Activated CD4-positive, alpha-beta T cell treated with anti-CD3 and anti-CD28 coated beads, Interleukin-2, amount 10 ng/mL, durations not matched to agents 7 days and 5 days (primary cell): ENCODE measurements around the gene SNX9. TPM values are rescaled to one million over a fixed set of nuclear protein-coding genes. Genes with fewer than 3 reads are reported as not detected.
A peak's percentile ranks its signal among the peaks of the same experiment; 100 is the strongest.
"Not testable (repeated sequence)": the region's sequence is repeated elsewhere in the genome, so short reads cannot be mapped to it uniquely, and the experiment has no call there.

ENCODE experiments used
- CTCF ChIA-PET: fragments of 350-600 bp; sonication (Branson Sonifier 250); formaldehyde crosslinking; loops from one replicate; lab custom pipeline; 2021; ENCODE audit warnings: antibody characterized with exemption; lab: Charles Lee
- POLR2A ChIA-PET: fragments of 350-600 bp; sonication (Branson Sonifier 250); formaldehyde crosslinking; loops from one replicate; lab custom pipeline; 2021; ENCODE audit warnings: antibody characterized with exemption; lab: Charles Lee
- DNase-seq: peaks from one replicate; pipeline ENCODE4 v3.0.0-alpha.2; 2020
- H3K27ac Mint-ChIP-seq: one replicate; pipeline ENCODE4 v1.8.0; 2021; ENCODE audit warnings: mild to moderate bottlenecking, moderate library complexity, mixed read lengths
- H3K27me3 Mint-ChIP-seq: one replicate; pipeline ENCODE4 v1.8.0; 2021; ENCODE audit warnings: mixed read lengths
- H3K36me3 Mint-ChIP-seq: one replicate; pipeline ENCODE4 v1.8.0; 2021; ENCODE audit warnings: low read depth, mixed read lengths
- H3K4me1 Mint-ChIP-seq: one replicate; pipeline ENCODE4 v1.8.0; 2021; ENCODE audit warnings: mixed read lengths
- H3K4me3 Mint-ChIP-seq: one replicate; pipeline ENCODE4 v1.8.0; 2021; ENCODE audit warnings: mild to moderate bottlenecking, moderate library complexity, mixed read lengths
- H3K9me3 Mint-ChIP-seq: one replicate; pipeline ENCODE4 v1.8.0; 2021; ENCODE audit warnings: mixed read lengths
- total RNA-seq, 2 experiments: library from RNA; stranded (reverse); gene quantifications; one replicate each; pipeline ENCODE4 v1.2.3, GENCODE V29; 2021

Gene SNX9
- total RNA-seq, 2 experiments from 2014 or later: 9.4 to 10.7 TPM

GRCh38 chr6:157961832-157962575 is 139.0 kb downstream of the SNX9 start:
- Mint-ChIP-seq H3K9me3 (peaks cover 25% of the 10 kb centered on the region), H3K4me1 (peaks cover 29% of the 10 kb centered on the region), H3K27ac (peak overlapping the region; percentile 91), H3K36me3 (peaks cover 19% of the 10 kb centered on the region), H3K27me3 (no peaks in the 10 kb centered on the region), H3K4me3 (peak overlapping the region; percentile 50)
- CTCF ChIA-PET: interaction anchor here (0.6 to 1.6 kb wide), 4 partner anchors 10 to 250 kb away, joined by 3 to 5 read pairs (median 4); no protein-coding TSS in a partner anchor
- no peak for DNase-seq
- POLR2A ChIA-PET: no interaction called here

GRCh38 chr6:157962601-157963302 is 139.7 kb downstream of the SNX9 start:
- POLR2A ChIA-PET: interaction anchor here (0.5 kb wide), 1 partner anchor 110 kb away, joined by 3 read pairs; no protein-coding TSS in a partner anchor
- Mint-ChIP-seq H3K27me3 (no peaks in the 10 kb centered on the region), H3K36me3 (peaks cover 19% of the 10 kb centered on the region), H3K9me3 (peaks cover 24% of the 10 kb centered on the region), H3K4me3 (peak overlapping the region; percentile 50), H3K27ac (peak overlapping the region; percentile 91), H3K4me1 (peaks cover 29% of the 10 kb centered on the region)
- CTCF ChIA-PET: interaction anchor here (0.6 to 2.1 kb wide), 7 partner anchors 9 to 249 kb away, joined by 3 to 6 read pairs (median 4); no protein-coding TSS in a partner anchor
- peak; percentile 24 for DNase-seq

GRCh38 chr6:157964100-157964499 is 141.1 kb downstream of the SNX9 start:
- peaks cover 31% of the 10 kb centered on the region for H3K4me1 Mint-ChIP-seq
- H3K27me3 Mint-ChIP-seq: no peaks in the 10 kb centered on the region
- no peak for DNase-seq
- peak overlapping the region; percentile 5 for H3K4me3 Mint-ChIP-seq
- H3K27ac Mint-ChIP-seq: peak overlapping the region; percentile 91
- ChIA-PET POLR2A (no interaction called here), CTCF (interaction anchor here (0.5 to 2.1 kb wide), 3 partner anchors 12 to 16 kb away, joined by 3 to 6 read pairs (median 3); no protein-coding TSS in a partner anchor)
- H3K9me3 Mint-ChIP-seq: peaks cover 16% of the 10 kb centered on the region
- peaks cover 12% of the 10 kb centered on the region for H3K36me3 Mint-ChIP-seq

GRCh38 chr6:157965387-157965786 is 142.3 kb downstream of the SNX9 start:
- no peak overlapping the region for H3K27ac Mint-ChIP-seq
- H3K27me3 Mint-ChIP-seq: peaks cover under 1% of the 10 kb centered on the region
- no peak for DNase-seq
- ChIA-PET CTCF (interaction anchor here (0.7 kb wide), 1 partner anchor 643 kb away, joined by 3 read pairs; no protein-coding TSS in a partner anchor), POLR2A (no interaction called here)
- peaks cover 4% of the 10 kb centered on the region for H3K36me3 Mint-ChIP-seq
- H3K9me3 Mint-ChIP-seq: peaks cover 6% of the 10 kb centered on the region
- H3K4me3 Mint-ChIP-seq: no peak overlapping the region
- peaks cover 34% of the 10 kb centered on the region for H3K4me1 Mint-ChIP-seq

- ChIA-PET POLR2A (no interaction called here), CTCF (interaction anchor here (0.7 to 2.3 kb wide), 4 partner anchors 13 to 750 kb away, joined by 3 to 7 read pairs (median 4); partner anchors contain the start of gene SYNJ2)
- H3K36me3 Mint-ChIP-seq: peaks cover 4% of the 10 kb centered on the region
- peaks cover 12% of the 10 kb centered on the region for H3K27me3 Mint-ChIP-seq
- H3K4me3 Mint-ChIP-seq: no peak overlapping the region
- H3K4me1 Mint-ChIP-seq: peaks cover 33% of the 10 kb centered on the region
- H3K27ac Mint-ChIP-seq: no peak overlapping the region
- no peak for DNase-seq
- H3K9me3 Mint-ChIP-seq: peaks cover 3% of the 10 kb centered on the region
These were observed 143.5 kb downstream of the SNX9 start for GRCh38 chr6:157966589-157966977.

GRCh38 chr6:157967020-157967419 is 144.0 kb downstream of the SNX9 start:
- H3K27ac Mint-ChIP-seq: no peak overlapping the region
- ChIA-PET POLR2A (no interaction called here), CTCF (interaction anchor here (0.7 to 2.3 kb wide), 4 partner anchors 13 to 749 kb away, joined by 3 to 7 read pairs (median 4); partner anchors contain the start of gene SYNJ2)
- peaks cover 14% of the 10 kb centered on the region for H3K27me3 Mint-ChIP-seq
- H3K4me1 Mint-ChIP-seq: peaks cover 28% of the 10 kb centered on the region
- H3K9me3 Mint-ChIP-seq: peaks cover 3% of the 10 kb centered on the region
- H3K4me3 Mint-ChIP-seq: no peak overlapping the region
- DNase-seq: no peak
- peaks cover 4% of the 10 kb centered on the region for H3K36me3 Mint-ChIP-seq

- no peak for DNase-seq
- no peak overlapping the region for H3K27ac Mint-ChIP-seq
- H3K4me3 Mint-ChIP-seq: no peak overlapping the region
- peaks cover 3% of the 10 kb centered on the region for H3K9me3 Mint-ChIP-seq
- peaks cover 16% of the 10 kb centered on the region for H3K27me3 Mint-ChIP-seq
- ChIA-PET POLR2A (no interaction called here), CTCF (interaction anchor here (0.5 to 2.3 kb wide), 5 partner anchors 12 to 749 kb away, joined by 3 to 7 read pairs (median 4); no protein-coding TSS in a partner anchor)
- peaks cover 4% of the 10 kb centered on the region for H3K36me3 Mint-ChIP-seq
- peaks cover 25% of the 10 kb centered on the region for H3K4me1 Mint-ChIP-seq
These were observed 144.4 kb downstream of the SNX9 start for GRCh38 chr6:157967486-157967885.

GRCh38 chr6:157972177-157972576 is 149.1 kb downstream of the SNX9 start:
- H3K36me3 Mint-ChIP-seq, H3K27ac Mint-ChIP-seq, H3K4me3 Mint-ChIP-seq, H3K4me1 Mint-ChIP-seq, DNase-seq, POLR2A ChIA-PET, H3K9me3 Mint-ChIP-seq: not testable (repeated sequence)
- peaks cover 17% of the 10 kb centered on the region for H3K27me3 Mint-ChIP-seq
- CTCF ChIA-PET: interaction anchor here (1.0 kb wide), 1 partner anchor 9 kb away, joined by 3 read pairs; no protein-coding TSS in a partner anchor

GRCh38 chr6:157974341-157974894 is 151.4 kb downstream of the SNX9 start:
- H3K4me1 Mint-ChIP-seq: peaks cover 9% of the 10 kb centered on the region
- CTCF ChIA-PET: no interaction called here
- POLR2A ChIA-PET: no interaction called here
- H3K27me3 Mint-ChIP-seq: peaks cover 23% of the 10 kb centered on the region
- no peak overlapping the region for H3K4me3 Mint-ChIP-seq
- H3K9me3 Mint-ChIP-seq: no peaks in the 10 kb centered on the region
- H3K36me3 Mint-ChIP-seq: no peaks in the 10 kb centered on the region
- H3K27ac Mint-ChIP-seq: no peak overlapping the region
- DNase-seq: no peak

GRCh38 chr6:157974967-157975366 is 151.9 kb downstream of the SNX9 start:
- no peak overlapping the region for H3K27ac Mint-ChIP-seq
- H3K4me1 Mint-ChIP-seq: peaks cover 14% of the 10 kb centered on the region
- H3K36me3 Mint-ChIP-seq: no peaks in the 10 kb centered on the region
- ChIA-PET POLR2A (no interaction called here), CTCF (no interaction called here)
- no peaks in the 10 kb centered on the region for H3K9me3 Mint-ChIP-seq
- no peak for DNase-seq
- peaks cover 24% of the 10 kb centered on the region for H3K27me3 Mint-ChIP-seq
- no peak overlapping the region for H3K4me3 Mint-ChIP-seq

- Mint-ChIP-seq H3K4me3 (no peak overlapping the region), H3K36me3 (no peaks in the 10 kb centered on the region), H3K9me3 (no peaks in the 10 kb centered on the region), H3K27me3 (peaks cover 24% of the 10 kb centered on the region), H3K27ac (no peak overlapping the region), H3K4me1 (peaks cover 19% of the 10 kb centered on the region)
- ChIA-PET CTCF (interaction anchor here (1.2 kb wide), 1 partner anchor 51 kb away, joined by 3 read pairs; no protein-coding TSS in a partner anchor), POLR2A (no interaction called here)
- no peak for DNase-seq
These were observed 152.4 kb downstream of the SNX9 start for GRCh38 chr6:157975456-157975855.

GRCh38 chr6:157976345-157977175 is 153.5 kb downstream of the SNX9 start:
- Mint-ChIP-seq H3K4me3 (no peak overlapping the region), H3K36me3 (no peaks in the 10 kb centered on the region), H3K9me3 (no peaks in the 10 kb centered on the region), H3K4me1 (peaks cover 23% of the 10 kb centered on the region), H3K27ac (no peak overlapping the region), H3K27me3 (peaks cover 16% of the 10 kb centered on the region)
- CTCF ChIA-PET: interaction anchor here (0.6 to 1.6 kb wide), 3 partner anchors 13 to 50 kb away, joined by 3 to 6 read pairs (median 3); no protein-coding TSS in a partner anchor
- DNase-seq: no peak
- POLR2A ChIA-PET: no interaction called here
